ENCODE data around the gene RNF8.
A peak's percentile ranks its signal among the peaks of the same experiment; 100 is the strongest.
"Not testable (repeated sequence)": the region's sequence is repeated elsewhere in the genome, so short reads cannot be mapped to it uniquely, and the experiment has no call there.

RNF8 gene

DNA sequence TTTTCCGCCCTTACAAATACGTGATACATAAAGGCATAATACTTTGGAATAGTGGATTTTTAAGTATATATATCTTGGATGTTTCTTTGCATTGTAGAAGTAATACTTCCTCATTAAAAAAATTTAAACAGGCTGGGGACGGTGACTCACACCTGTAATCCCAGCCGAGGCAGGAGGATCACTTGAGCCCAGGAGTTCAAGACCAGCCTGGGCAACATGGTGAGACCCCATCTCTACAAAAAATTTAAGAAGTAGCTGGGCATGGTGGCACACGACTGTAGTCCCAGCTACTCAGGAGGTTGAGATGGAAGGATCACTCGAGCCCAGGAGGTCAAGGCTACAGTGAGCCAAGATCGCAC, 38.6 kb upstream of the RNF8 start:
- peaks cover 13% of the 10 kb centered on the region for H3K36me3 Mint-ChIP-seq (ENCODE audit: low read depth)
- no peak for DNase-seq (ENCODE audit: low spot score)
- H3K4me3 Mint-ChIP-seq = no peak overlapping the region
- no peaks in the 10 kb centered on the region for H3K9me3 Mint-ChIP-seq
- H3K4me1 Mint-ChIP-seq (ENCODE audit: low read depth) = peaks cover 8% of the 10 kb centered on the region
- no peak overlapping the region for H3K27ac Mint-ChIP-seq
- H3K27me3 Mint-ChIP-seq (ENCODE audit: low read depth) = no peaks in the 10 kb centered on the region

DNA sequence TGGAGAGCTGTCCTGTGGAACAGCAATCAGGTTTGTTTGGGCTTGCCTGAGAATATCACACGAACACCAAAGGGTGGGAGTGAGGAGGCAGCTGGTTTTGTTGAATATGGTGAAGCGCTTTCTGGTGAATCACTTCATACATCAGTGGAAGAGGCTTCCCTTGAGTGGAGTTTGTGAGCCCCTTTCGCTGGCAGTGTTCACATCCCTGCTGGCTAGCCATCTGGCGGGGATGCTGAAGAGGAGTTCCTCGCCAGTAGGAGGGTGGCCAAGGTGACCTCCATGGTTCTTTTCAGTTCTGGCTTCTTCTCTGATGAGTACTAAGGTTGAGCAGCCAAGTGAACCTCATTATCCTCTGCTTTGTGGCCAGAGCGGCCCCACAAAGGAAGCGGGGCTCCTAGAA, 37.7 kb upstream of the RNF8 start:
- Mint-ChIP-seq H3K4me3 (no peak overlapping the region), H3K9me3 (no peaks in the 10 kb centered on the region), H3K36me3 (ENCODE audit: low read depth) (peaks cover 13% of the 10 kb centered on the region), H3K4me1 (ENCODE audit: low read depth) (peaks cover 7% of the 10 kb centered on the region), H3K27ac (no peak overlapping the region), H3K27me3 (ENCODE audit: low read depth) (no peaks in the 10 kb centered on the region)
- no peak for DNase-seq (ENCODE audit: low spot score)

- H3K4me3 Mint-ChIP-seq = no peak overlapping the region
Observed at GRCh38 chr6:37317312-37318038, 36.3 kb upstream of the RNF8 start.

GRCh38 chr6:37319156-37319555, 34.6 kb upstream of the RNF8 start:
- no peaks in the 10 kb centered on the region for H3K9me3 Mint-ChIP-seq
- no peak overlapping the region for H3K27ac Mint-ChIP-seq
- H3K27me3 Mint-ChIP-seq (ENCODE audit: low read depth) = no peaks in the 10 kb centered on the region
- H3K36me3 Mint-ChIP-seq (ENCODE audit: low read depth) = peaks cover 14% of the 10 kb centered on the region
- no peak for DNase-seq (ENCODE audit: low spot score)
- H3K4me1 Mint-ChIP-seq (ENCODE audit: low read depth) = peaks cover 4% of the 10 kb centered on the region
- no peak overlapping the region for H3K4me3 Mint-ChIP-seq

More at GRCh38 chr6:37317312-37318038, 36.3 kb upstream of the RNF8 start:
- Mint-ChIP-seq H3K27me3 (ENCODE audit: low read depth) (no peaks in the 10 kb centered on the region), H3K4me1 (ENCODE audit: low read depth) (peaks cover 4% of the 10 kb centered on the region), H3K36me3 (ENCODE audit: low read depth) (peaks cover 16% of the 10 kb centered on the region), H3K9me3 (no peaks in the 10 kb centered on the region), H3K27ac (no peak overlapping the region)
- DNase-seq (ENCODE audit: low spot score) = no peak

DNA sequence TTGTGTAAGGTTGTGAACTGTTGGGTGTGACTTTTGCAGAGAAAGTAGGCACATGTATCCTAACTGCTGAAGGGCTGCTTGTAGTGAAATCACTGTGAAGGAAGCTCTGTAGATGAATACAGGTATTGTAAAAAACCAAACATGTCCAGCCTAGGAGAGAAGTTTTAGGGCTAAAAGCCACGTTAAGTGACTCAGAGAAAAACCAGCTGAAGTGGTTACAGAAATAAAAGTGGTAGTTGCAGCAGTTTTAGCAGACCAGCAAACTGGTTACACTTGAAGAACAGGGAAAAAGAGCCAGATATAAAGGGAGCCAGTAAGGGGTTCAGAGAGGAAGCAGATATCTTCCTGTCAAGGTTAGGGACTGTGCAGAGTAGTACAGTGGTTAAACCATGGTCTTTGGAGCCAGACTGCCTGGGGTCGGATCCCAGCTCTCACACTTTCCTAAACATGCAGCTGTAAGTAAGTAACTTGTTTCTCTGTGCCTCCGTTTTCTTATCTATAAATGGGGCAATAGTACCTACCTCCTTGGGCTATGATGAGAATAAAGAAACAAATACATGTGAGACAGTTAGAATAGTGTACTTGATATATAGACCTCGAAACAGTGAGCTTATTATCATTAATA, 33.8 kb upstream of the RNF8 start:
- Mint-ChIP-seq H3K9me3 (no peaks in the 10 kb centered on the region), H3K27me3 (ENCODE audit: low read depth) (no peaks in the 10 kb centered on the region), H3K27ac (no peak overlapping the region), H3K4me3 (no peak overlapping the region), H3K4me1 (ENCODE audit: low read depth) (peaks cover 2% of the 10 kb centered on the region), H3K36me3 (ENCODE audit: low read depth) (peaks cover 9% of the 10 kb centered on the region)
- DNase-seq (ENCODE audit: low spot score) = no peak

DNA sequence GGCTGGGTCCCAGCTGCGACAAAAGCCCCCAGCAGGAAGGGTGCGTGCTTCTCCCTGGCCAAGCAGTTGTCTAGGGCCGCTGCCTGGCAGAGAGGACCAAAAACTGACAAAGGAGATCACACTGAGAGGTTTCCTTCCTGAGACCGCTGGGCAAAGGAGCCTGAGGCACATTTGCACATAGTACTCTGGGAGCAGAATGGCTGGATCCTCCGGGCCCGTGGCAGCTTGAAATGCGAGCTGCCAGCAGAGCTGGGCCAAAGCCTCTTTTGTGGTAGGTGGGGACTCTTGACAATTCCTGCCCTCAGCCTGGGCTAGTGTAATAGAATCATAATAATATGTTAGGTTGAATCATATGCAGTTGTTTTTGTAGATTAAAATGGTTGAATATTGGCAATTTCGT, 33.1 kb upstream of the RNF8 start:
- Mint-ChIP-seq H3K36me3 (ENCODE audit: low read depth) (peaks cover 9% of the 10 kb centered on the region), H3K4me3 (no peak overlapping the region), H3K27ac (no peak overlapping the region), H3K27me3 (ENCODE audit: low read depth) (no peaks in the 10 kb centered on the region), H3K4me1 (ENCODE audit: low read depth) (peaks cover 2% of the 10 kb centered on the region), H3K9me3 (no peaks in the 10 kb centered on the region)
- DNase-seq (ENCODE audit: low spot score) = no peak

DNA sequence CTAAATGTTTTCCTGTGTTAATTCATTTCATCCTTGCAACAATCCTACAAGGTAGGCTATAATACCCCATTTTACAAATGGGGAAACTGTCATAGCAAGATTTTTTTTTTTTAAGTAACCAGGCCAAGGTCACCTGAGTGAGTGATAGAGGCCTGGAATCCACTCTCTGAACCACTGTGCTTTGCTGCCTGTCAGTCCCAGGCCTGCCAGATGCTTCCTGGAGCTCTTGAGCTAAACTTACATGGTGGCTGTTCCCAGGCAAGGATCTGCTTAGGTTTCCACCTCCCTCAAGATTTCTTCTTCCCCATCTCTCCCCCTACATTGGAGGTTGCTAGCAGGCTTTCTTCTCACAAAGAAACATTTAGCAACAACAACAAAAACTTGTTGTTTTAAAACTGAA, 32.7 kb upstream of the RNF8 start:
- Mint-ChIP-seq H3K4me3 (no peak overlapping the region), H3K4me1 (ENCODE audit: low read depth) (peaks cover 2% of the 10 kb centered on the region), H3K9me3 (no peaks in the 10 kb centered on the region), H3K27ac (no peak overlapping the region), H3K27me3 (ENCODE audit: low read depth) (no peaks in the 10 kb centered on the region), H3K36me3 (ENCODE audit: low read depth) (peaks cover 11% of the 10 kb centered on the region)
- DNase-seq (ENCODE audit: low spot score) = no peak

DNA sequence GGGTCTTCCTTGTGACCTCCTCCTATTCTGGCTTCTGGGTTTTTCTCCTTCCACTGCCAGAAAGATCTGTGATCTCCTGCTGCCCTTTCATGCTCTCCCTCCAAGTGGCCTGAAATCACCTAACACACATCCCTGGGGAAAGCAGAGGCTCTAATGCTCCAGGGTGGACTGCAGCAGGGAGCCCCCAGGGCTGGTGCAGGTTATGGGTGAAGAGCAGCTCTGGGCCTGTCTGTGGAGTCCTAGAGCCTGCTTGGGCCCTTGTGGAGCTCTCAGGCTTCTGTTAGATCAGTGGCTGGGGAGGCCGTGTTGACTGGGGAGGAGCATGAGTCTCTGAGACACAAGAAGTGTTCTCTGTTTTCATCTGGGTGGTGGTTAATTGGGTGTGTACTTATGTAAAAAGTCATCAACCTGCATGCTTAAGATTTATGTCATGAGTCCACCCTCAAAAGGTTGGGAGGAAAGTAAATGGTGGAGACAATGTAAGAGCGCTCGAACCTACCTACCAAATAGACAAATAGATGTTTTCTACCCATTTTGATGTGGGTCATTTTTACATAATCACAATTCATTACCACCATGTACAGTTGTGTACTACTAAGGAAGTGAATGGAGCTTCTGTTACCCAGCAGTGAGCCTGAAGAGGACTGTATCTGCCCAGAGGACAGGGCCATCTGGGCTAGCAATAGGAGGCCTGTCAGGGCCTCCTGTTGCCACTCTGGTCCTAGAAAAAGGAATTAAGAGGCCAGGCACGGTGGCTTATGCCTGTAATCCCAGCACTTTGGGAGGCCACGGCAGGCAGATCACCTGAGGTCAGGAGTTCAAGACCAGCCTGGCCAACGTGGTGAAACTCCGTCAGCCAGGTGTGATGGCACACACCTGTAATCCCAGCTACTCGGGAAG, 32.0 kb upstream of the RNF8 start:
- peaks cover 2% of the 10 kb centered on the region for H3K4me1 Mint-ChIP-seq (ENCODE audit: low read depth)
- no peak overlapping the region for H3K4me3 Mint-ChIP-seq
- no peaks in the 10 kb centered on the region for H3K9me3 Mint-ChIP-seq
- DNase-seq (ENCODE audit: low spot score) = no peak
- H3K36me3 Mint-ChIP-seq (ENCODE audit: low read depth) = peaks cover 11% of the 10 kb centered on the region
- peak overlapping the region; percentile 58 for H3K27ac Mint-ChIP-seq
- H3K27me3 Mint-ChIP-seq (ENCODE audit: low read depth) = no peaks in the 10 kb centered on the region

DNA sequence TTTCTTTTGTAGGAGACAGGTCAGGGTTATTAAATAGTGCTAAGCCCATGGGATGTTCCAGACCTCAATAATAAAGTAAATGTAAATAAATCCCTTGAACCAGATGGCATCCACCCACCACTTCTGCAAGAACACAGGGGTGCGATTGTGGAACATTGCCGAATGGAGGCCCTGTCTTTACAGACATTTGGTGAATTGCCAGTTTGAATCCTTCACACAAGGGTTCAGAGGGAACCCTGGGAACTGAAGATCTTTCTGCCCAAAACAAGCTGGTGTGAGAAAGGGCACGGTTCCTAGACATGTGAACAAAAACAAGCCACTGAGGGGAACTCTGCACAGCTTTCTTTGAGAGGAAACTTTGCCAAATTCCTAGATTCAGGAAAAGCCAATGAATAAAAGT, 30.2 kb upstream of the RNF8 start:
- DNase-seq (ENCODE audit: low spot score) = no peak
- H3K4me3 Mint-ChIP-seq = no peak overlapping the region
- peaks cover 13% of the 10 kb centered on the region for H3K36me3 Mint-ChIP-seq (ENCODE audit: low read depth)
- no peaks in the 10 kb centered on the region for H3K27me3 Mint-ChIP-seq (ENCODE audit: low read depth)
- H3K27ac Mint-ChIP-seq = no peak overlapping the region
- peaks cover 2% of the 10 kb centered on the region for H3K4me1 Mint-ChIP-seq (ENCODE audit: low read depth)
- H3K9me3 Mint-ChIP-seq = no peaks in the 10 kb centered on the region

GRCh38 chr6:37324131-37325033, 29.4 kb upstream of the RNF8 start:
- Mint-ChIP-seq H3K4me3 (no peak overlapping the region), H3K27ac (no peak overlapping the region), H3K4me1 (ENCODE audit: low read depth) (peaks cover 2% of the 10 kb centered on the region), H3K36me3 (ENCODE audit: low read depth) (peaks cover 16% of the 10 kb centered on the region), H3K9me3 (no peaks in the 10 kb centered on the region), H3K27me3 (ENCODE audit: low read depth) (no peaks in the 10 kb centered on the region)
- peak; percentile 7 for DNase-seq (ENCODE audit: low spot score)

DNA sequence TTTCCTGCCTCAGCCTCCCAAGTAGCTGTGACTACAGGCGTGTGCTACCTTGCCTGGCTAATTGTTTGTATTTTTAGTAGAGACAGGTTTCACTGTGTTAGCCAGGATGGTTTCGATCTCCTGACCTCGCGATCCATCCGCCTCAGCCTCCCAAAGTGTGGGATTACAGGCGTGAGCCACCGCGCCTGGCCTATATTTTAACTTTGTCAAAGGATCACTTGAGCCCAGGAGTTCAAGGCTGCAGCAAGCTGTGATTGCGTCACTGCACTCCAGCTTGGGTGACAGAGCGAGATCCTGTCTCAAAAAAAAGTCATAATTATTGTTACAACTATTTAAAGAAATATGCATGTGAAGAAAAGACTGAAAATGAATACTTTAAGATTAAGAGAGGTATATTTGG, 23.4 kb upstream of the RNF8 start:
- not testable (repeated sequence) for H3K27ac Mint-ChIP-seq; H3K4me1 Mint-ChIP-seq (ENCODE audit: low read depth); DNase-seq (ENCODE audit: low spot score); H3K9me3 Mint-ChIP-seq; H3K4me3 Mint-ChIP-seq; H3K27me3 Mint-ChIP-seq (ENCODE audit: low read depth)
- peaks cover 25% of the 10 kb centered on the region for H3K36me3 Mint-ChIP-seq (ENCODE audit: low read depth)

DNA sequence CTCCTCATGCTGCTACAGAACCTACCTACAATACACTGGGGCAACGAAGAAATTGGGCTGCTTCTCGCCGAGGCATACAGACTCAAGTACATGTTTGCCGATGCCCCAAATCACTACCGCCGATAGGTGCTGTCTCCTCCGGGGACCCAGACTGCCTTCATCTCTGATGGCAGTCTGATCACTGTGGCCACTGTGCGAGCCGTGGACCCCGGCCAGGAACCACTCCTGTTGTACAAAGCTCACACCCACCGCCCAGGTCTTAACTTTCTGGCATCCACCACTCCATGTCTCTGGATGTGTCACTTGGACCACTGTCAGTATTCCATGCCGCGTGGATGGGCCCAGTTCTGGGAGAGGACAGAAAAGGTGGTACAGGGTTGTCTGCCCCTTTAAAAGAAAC, 22.7 kb upstream of the RNF8 start:
- Mint-ChIP-seq H3K27ac (no peak overlapping the region), H3K9me3 (no peaks in the 10 kb centered on the region), H3K36me3 (ENCODE audit: low read depth) (peaks cover 24% of the 10 kb centered on the region), H3K27me3 (ENCODE audit: low read depth) (no peaks in the 10 kb centered on the region), H3K4me1 (ENCODE audit: low read depth) (peaks cover 5% of the 10 kb centered on the region), H3K4me3 (no peak overlapping the region)
- DNase-seq (ENCODE audit: low spot score) = no peak

DNA sequence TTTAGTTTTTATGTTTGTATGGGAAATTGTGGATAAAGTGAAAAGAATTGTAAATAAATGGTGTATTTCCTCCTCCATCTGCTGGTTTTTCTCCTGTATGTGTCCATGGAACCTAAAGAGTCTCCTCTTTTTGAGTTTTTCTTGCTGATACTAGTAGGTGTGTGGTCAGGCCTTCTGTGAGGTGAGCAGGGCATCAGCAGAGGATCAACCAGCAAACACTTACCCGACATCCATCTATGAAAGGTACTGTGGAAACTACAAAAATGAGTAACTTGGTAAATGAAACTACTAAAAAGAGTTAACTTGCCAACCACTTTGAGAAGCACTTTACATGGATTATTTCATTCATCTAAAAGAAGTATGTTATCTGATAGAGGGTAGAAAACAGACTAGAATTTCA, 20.9 kb upstream of the RNF8 start:
- Mint-ChIP-seq H3K27me3 (ENCODE audit: low read depth) (no peaks in the 10 kb centered on the region), H3K27ac (no peak overlapping the region)
- DNase-seq (ENCODE audit: low spot score) = no peak

More for the DNA sequence above, 20.9 kb upstream of the RNF8 start:
- Mint-ChIP-seq H3K4me3 (no peak overlapping the region), H3K4me1 (ENCODE audit: low read depth) (peaks cover 5% of the 10 kb centered on the region), H3K36me3 (ENCODE audit: low read depth) (peaks cover 22% of the 10 kb centered on the region), H3K9me3 (no peaks in the 10 kb centered on the region)
